G401 (cell line): Measurements from ENCODE around the gene ZNF532. TPM values are rescaled to one million over a fixed set of nuclear protein-coding genes. Genes with fewer than 3 reads are reported as not detected.

Experiments used
- DNase-seq: peaks from one replicate; pipeline ENCODE4 v3.0.0-alpha.2; 2015; ENCODE audit warnings: low spot score
- in situ Hi-C: cut with HindIII; loops from 2 replicates; pipeline ENCODE4 v1.10.0; 2016; ENCODE audit warnings: low sequenced_read_pairs, mixed read lengths
- total RNA-seq: library from RNA; depleted of rRNA; stranded (reverse); fragments of >200 nt; shearing (Covaris generic); gene quantifications from 2 replicates; pipeline ENCODE4 v1.2.3, GENCODE V29; 2014

Gene ZNF532
- total RNA-seq, 1 experiment from 2014 or later: 21.9 TPM

DNA sequence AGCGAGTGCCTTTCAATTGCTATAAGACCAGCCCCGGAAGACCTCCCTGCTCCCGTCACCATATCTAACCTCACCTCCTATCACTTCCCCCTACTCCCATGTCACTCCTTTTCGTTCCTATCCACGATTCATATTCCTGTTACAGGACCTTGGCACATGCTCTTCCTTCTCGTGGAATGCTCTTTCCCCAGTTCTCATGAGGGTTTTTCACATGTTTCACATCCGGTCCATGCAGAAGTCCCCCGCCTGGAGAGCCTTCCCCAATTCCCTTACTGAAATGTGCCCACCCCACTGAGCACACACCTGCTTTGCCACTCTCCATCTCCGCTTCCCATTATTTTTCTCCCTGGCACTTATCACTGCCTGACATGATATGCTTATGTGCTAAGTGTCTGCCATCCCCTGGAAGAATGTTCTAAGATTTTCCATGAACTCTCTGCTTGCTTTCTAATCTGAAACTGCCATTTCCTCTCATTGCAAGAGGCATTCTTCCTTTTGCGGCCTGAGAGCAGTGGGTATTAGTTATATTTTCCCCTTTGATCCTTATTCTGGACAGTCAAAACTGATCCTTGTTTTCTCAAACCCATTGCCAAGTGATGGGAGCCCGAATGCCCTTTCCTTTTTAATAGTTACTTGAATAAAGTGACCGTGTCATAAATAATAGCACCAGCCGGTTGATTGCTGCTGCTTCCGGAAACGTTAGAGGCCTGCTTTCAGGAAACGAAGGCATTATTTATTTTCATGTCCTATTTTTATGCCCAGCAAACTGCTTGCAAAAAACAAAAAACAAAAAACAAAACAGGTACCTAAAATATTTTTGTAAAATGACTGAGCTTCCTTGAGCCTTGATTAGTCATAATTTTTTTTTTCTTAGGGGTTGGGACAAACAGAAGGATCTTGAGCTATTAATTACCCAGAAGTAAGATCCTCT lies 127.9 kb downstream of the ZNF532 start:
- in situ Hi-C loops: no loop called here

DNA sequence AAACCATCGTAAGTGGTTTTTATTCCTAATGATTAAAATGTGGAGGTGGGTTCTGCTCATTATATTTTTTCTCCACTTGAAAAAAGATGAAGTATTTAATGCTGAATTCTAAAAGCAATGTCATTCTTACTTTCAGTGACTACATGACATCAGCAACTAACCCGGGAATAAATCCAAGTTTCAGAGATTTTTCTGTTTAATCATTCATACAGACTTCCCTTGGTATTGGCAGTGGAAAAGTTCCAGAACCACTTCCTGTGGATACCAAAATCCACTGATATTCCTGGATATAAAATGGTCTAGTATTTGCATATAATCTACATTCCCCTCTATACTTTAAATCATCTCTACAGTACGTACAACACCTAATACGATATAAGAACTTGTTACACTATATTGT lies 128.6 kb downstream of the ZNF532 start:
- in situ Hi-C loops: no loop called here
- DNase-seq: peak; percentile 65

More for the DNA sequence above, 127.9 kb downstream of the ZNF532 start:
- peak; percentile 48 for DNase-seq

DNA sequence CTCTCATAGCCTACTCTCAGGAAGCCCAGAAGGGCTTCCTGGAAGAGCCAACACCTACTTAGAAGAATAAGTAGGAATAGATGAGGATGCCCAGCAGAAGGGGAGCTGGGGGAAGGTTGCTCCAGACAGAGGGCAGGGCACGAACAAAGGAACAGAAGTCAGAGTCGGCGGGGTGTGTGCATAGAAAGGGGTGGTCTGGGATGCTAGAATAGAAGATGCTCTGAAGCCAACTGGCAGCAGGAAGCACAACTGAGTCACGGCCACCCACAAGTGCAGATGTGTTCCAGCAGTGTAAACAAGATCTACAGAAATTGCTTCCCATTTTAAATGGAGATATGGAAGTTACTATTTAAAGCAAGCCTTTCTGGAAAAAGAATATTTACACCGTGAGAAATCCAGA lies 131.0 kb downstream of the ZNF532 start:
- no peak for DNase-seq
- in situ Hi-C loops: no loop called here

DNA sequence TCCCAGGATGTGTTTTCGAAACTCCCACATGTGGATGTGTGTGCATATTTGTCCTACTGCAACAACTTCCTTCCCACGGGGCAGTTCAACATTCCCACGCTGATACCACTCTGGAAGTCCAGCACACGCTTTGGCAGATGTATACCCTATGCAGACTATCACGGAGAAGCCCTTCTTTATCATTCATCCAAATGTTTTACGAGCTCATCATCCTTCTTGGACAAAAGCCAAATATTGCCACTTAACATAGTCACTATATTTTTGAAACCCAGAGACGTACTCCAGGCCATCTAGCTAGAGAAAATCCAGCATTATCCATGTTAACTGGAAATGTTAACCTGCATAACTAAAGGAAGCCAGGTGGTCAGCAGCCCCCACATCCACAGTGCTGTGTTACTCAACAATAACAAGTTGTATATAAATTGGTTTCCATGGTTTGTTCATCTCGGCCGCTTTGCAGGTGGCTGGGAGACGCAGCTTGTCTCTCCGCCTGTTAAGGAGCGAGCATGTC lies 131.5 kb downstream of the ZNF532 start:
- DNase-seq: no peak
- in situ Hi-C loops: no loop called here

DNA sequence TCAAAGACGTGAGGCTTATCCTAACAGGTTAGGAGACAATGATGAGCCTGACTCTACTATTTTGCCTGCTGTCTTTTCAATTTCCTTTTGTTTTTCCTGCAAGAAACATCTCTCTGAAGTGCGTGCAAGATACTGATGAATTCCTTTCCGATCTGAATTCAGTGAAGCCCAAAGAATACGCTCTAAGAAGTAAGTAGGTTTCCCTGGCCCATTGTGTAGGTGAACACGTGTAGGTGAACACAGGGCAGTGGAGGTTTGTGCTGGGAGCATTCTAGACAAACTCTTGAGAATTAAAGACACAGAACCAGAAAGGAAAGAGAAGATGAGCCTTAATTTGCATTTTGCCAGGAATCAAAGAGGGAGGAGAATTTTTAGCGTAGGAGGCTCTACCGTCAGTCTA lies 132.0 kb downstream of the ZNF532 start:
- DNase-seq: no peak
- in situ Hi-C loops: no loop called here

DNA sequence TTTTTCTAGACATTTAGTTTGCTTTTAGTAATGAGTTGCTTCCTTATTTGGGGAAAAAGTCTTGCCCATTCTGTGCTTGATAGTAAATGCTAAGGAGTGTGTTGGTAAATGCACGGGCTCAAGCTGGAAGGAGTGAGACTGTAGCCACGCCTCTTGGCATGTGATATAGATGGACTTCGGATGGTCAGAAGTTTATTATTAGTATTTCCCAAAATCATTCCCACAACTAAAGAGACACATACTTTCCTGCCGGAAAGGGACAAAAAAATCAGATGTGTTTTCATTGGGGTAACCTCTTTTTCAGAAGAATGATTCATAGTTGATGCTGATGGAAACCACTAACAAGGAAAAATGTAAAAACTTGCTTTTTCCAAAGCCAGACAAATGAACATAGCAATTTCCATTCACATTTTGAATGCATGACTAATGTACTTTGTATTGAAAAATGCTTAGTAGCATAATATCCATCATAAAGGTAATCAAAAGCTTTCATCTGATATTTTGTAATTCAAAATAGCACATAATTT lies 133.2 kb downstream of the ZNF532 start:
- in situ Hi-C loops: no loop called here
- DNase-seq: peak; percentile 47

GRCh38 chr18:58998401-58999203 lies 133.9 kb downstream of the ZNF532 start:
- peak; percentile 94 for DNase-seq
- in situ Hi-C loops: no loop called here

DNA sequence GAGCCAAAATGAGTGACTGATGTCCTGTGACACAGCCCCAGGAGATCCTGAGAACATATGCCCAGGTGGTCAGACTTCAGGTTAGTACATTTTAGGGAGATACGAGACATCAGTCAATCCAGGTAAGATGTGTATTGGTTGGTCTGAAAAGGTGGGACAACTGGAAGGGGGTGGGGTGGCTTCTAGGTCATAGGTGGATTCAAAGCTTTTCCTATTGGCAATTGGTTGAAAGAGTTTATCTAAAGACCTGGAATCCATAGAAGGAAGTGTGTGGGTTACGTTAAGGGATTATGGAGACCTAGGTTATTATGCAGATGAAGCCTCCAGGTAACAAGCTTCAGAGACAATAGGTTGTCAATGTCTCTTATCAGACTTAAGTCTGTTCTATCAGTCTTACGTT lies 136.5 kb downstream of the ZNF532 start:
- in situ Hi-C loops: no loop called here
- no peak for DNase-seq

DNA sequence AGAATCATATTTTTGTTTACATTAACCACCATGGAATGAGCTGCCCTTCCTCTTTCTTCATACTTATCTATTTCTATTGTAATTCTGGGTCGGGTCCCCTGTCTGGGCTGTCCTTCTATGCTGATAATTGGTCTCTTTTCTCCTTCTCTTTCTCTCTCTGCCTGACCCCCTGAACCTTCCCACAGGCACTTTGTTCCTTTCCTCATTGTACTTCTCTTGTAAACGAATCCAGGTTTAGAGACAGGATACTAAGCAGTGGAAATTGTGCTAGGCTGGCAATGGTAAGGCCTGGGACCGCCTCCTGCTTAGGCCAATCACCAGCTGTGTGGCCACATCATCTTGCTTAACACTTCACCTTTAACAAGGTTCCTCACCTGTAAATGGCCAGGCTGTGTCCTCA lies 137.0 kb downstream of the ZNF532 start:
- DNase-seq: no peak
- in situ Hi-C loops: no loop called here

GRCh38 chr18:59002974-59003594 lies 138.4 kb downstream of the ZNF532 start:
- no peak for DNase-seq

DNA sequence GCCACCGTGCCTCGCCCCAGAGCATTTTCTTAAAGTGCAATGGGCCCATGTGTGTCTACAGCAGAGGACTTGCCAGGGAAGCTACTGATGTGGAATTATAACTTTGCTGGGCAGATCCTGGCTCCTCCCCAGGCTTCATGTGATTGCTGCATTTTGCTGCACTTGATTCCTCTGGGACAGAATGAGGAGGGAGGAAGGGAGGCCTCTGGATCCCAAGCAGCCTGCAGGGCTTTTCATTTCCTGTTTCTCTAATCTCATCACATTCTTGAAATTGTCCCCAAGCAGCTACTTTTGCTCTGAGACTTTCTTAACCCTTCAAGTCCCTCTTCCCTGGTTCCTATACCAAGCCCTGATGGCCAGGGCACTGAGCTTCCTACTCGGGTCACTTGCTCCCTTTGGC lies 140.6 kb downstream of the ZNF532 start:
- no peak for DNase-seq
- in situ Hi-C loops: no loop called here

More at GRCh38 chr18:59002974-59003594, 138.4 kb downstream of the ZNF532 start:
- in situ Hi-C loops: no loop called here

DNA sequence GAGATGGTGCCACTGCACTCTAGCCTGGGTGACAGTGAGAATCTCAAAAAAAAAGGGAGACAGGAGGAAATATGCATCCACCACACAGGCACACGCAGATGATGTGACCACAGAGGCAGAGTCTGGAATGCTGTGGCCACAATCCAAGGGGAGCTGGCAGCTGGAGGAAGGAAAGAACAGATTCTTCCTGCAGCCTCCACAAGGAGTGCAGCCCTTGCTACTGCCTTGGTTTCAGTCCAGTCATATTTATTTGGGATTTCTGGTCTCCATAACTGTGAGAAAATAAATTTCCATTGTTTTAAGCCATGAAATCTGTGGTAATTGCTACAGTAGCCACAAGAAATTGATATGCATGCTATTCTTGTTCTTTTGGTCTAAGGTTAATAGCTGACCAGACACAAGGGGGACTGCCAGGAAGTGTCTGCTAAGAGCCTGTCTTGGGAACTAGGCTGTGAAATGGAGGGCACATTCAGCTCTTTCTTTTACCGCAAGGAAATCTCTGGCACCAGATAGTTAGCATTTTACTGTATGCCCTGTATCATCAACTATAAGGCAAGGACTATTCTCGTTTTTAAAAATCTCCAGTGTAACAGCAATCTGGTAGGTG lies 141.9 kb downstream of the ZNF532 start:
- in situ Hi-C loops: no loop called here
- no peak for DNase-seq

DNA sequence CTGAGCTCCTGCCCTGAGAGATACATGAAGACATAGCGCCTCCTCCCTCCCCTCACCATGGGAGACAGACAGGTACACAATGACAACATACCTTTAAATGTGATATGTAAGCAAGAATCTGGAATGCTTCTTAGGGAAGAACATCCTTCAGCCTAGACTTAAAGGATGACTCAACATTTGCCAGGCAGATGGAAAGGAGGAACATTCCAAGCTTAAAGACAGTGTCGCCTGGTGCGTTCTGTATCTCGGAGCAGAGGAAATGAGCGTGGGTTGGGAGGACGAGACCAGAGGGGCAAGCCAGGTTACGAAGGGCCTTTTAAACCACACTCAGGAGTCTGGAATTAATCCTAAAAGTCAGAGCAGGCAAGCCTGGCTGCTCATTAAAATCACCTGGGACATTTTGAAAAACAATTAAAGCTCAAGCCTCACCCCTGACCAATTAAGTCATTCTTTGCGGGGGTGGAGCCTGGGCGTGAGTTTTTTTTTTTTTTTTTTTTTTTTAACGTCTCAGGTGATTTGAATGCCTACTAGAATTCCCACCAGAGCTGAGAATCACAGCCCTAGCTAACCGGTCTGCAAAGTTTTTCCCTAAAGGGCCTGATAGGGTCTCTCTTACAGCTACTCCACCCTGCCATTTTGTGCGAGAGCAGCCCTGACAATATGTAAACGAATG lies 143.8 kb downstream of the ZNF532 start:
- DNase-seq: no peak
- in situ Hi-C loops: no loop called here

- in situ Hi-C loops: no loop called here
- DNase-seq: no peak
These were observed 145.2 kb downstream of the ZNF532 start for GRCh38 chr18:59009846-59010245.

DNA sequence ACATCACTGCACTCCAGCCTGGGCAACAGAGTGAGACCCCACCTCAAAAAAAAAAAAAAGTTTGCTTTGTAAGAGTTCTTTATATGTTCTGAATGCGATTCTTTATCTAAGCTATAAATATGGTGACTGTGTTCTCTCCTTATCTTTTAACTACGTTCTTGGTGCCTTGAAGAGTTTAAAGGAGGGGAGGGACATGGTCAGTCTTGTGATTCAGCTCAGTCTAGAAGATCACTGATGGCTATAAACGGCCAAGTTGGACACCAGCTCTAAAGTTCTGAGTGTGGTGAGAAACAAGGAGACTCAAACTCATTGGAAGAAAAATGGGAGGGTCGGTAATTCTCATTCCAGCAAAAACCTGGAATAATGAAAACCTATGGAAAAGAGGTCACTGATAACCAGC lies 146.6 kb downstream of the ZNF532 start:
- in situ Hi-C loops: no loop called here
- DNase-seq: no peak

GRCh38 chr18:59011786-59012185 lies 147.1 kb downstream of the ZNF532 start:
- in situ Hi-C loops: no loop called here

DNA sequence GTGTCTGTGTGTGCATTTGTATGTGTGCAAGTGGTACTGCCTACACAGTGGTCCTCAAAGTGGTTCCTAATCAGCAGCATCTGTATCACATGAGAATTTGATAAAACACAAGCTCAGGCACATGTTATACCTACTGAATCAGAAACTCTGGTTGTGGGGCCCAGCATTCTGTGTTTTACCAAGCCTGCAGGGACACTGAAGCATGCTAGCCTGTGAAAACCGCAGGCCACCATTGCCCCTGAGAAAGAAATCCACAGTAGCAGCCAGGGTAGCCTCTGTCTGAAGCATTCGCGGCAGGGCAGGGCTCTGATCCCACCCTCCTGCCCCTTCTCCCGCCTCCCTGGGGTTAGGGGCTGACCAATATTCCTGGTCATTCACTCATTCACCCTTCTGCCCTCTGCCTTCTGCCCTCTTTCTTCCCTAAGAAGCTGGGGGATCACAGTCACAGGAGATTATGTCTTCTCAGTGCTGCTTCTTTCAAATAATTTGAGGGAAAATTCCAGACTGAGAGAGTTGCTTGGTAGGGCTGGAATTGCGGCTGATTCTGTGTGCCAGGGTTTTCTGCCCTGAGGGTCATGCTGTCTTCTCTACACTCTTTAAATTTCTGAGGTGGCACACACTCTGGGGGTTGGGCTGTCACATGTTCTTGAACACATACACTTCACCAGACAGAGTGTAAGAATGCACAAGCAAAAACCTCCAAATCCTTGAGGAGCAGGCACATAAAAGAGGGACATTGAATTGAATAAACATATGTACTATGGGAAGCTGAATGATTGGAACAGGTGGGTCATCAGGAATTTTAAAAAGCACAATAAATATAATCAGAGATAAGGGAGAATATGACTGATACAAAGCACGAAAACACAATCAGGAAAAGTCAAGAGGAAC lies 148.4 kb downstream of the ZNF532 start:
- in situ Hi-C loops: no loop called here
- DNase-seq: no peak

More at GRCh38 chr18:59011786-59012185, 147.1 kb downstream of the ZNF532 start:
- DNase-seq: no peak
